ENCODE data around the gene RAD23A.

- TF ChIP-seq POLR2AphosphoS5 (IDR thresholded peaks at IDR 0.05) (no peak), CTCF (IDR thresholded peaks at IDR 0.05) (no peak)
Measured at GRCh38 chr19:12935071-12935470, 10.6 kb upstream of the RAD23A start.
